Measurements from ENCODE around the gene PRPF31. TPM values are rescaled to one million over a fixed set of nuclear protein-coding genes. Genes with fewer than 3 reads are reported as not detected.

The PRPF31 gene, protein sequence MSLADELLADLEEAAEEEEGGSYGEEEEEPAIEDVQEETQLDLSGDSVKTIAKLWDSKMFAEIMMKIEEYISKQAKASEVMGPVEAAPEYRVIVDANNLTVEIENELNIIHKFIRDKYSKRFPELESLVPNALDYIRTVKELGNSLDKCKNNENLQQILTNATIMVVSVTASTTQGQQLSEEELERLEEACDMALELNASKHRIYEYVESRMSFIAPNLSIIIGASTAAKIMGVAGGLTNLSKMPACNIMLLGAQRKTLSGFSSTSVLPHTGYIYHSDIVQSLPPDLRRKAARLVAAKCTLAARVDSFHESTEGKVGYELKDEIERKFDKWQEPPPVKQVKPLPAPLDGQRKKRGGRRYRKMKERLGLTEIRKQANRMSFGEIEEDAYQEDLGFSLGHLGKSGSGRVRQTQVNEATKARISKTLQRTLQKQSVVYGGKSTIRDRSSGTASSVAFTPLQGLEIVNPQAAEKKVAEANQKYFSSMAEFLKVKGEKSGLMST
- total RNA-seq (10 to 100 TPM; 14.4 to 27.2 (median 19.5) TPM), polyA plus RNA-seq (10 to 100 TPM; 45.0 to 47.1 TPM)

DNA sequence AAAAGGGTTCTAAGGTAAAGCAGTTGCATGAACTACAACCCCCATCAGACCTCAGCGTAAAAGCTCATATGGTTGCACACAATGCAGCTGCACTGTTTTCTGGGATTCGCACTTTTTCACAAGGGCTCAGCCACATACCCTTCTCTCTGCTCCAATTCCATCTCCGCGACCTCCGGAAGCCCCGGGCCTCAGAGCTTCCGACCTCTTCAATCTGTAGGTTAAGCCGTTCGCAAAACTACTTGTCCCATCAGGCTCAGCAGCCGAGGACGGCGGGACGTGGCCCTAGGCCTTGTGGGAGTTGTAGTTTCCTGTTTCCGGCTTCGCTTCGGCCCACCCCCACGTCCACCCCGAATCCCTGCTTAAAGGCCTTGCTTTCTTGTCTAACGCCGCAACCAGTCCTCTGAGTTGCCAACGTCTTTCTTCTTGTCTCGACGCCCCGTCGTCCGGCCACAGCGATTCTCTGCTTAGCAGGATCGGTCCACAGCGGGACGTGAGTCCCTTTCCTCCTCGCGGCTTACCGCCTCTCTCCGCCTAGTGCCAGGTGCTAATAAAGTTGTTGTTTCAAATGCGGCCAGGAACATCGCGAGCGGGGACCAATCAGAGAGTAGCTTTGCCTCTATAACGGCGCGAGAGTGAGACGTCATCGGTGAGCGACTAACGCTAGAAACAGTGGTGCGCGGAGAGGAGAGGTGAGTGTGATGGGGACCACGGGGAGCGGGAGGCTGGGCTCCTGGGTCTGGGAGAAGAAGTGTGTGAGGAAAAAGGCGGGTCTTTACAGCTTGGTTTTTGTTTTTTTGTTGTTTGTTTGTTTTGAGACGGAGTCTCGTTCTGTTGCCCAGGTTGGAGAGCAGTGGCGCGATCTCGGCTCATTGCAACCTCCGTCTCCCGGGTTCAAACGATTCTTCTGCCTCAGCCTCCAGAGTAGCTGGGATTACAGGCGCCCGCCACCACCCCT, at the start of gene PRPF31, which contains the start of gene TFPT:
TSS of gene PRPF31 (plus strand) at position 646 of the 955 bp plus-strand sequence. CDS start 2,525 bp downstream, outside the sequence.
TSS of gene TFPT (minus strand) at position 549 of the 955 bp plus-strand sequence. CDS start at position 161, 388 bp downstream.
- FAIRE-seq = peak; percentile 88
- Histone ChIP-seq H3K36me3 (peaks cover 0 to 11% (median 0%) of the 10 kb centered on the region in 3 donors), H3K9me3 (no peaks in the 10 kb centered on the region), H3K4me1 (peaks cover 10 to 14% (median 10%) of the 10 kb centered on the region in 3 donors), H3K27ac (peak within 1 kb of the TSS; percentile 51 to 84 (median 76)), H3K27me3 (no peaks in the 10 kb centered on the region), H3K4me3 (peak within 1 kb of the TSS; percentile 60 to 95 (median 72))
- ATAC-seq = peak; percentile 94 to 98 (median 96)
- no peak for TF ChIP-seq CTCF (IDR thresholded peaks at IDR 0.05)
- DNase-seq = peak; percentile 93 to 97 (median 96)
- 0 to 1% methylated on average over 60 of the region's 60 CpGs for WGBS, 2 donors
- intact Hi-C loops (cut with DNase I) = no loop called here

GRCh38 chr19:54069470-54069869, 46.1 kb upstream of the PRPF31 start:
- Histone ChIP-seq H3K9me3 (no peaks in the 10 kb centered on the region), H3K27ac (no peak overlapping the region), H3K4me3 (no peak overlapping the region), H3K27me3 (peaks cover 0 to 5% (median 0%) of the 10 kb centered on the region in 4 donors), H3K36me3 (no peaks in the 10 kb centered on the region), H3K4me1 (no peaks in the 10 kb centered on the region)
- WGBS, 2 donors = 45 to 53% methylated on average over 5 of the region's 5 CpGs
- ATAC-seq = no peak
- TF ChIP-seq CTCF (IDR thresholded peaks at IDR 0.05) = no peak
- FAIRE-seq = no peak
- DNase-seq = no peak
- intact Hi-C loops (cut with DNase I) = no loop called here

DNA sequence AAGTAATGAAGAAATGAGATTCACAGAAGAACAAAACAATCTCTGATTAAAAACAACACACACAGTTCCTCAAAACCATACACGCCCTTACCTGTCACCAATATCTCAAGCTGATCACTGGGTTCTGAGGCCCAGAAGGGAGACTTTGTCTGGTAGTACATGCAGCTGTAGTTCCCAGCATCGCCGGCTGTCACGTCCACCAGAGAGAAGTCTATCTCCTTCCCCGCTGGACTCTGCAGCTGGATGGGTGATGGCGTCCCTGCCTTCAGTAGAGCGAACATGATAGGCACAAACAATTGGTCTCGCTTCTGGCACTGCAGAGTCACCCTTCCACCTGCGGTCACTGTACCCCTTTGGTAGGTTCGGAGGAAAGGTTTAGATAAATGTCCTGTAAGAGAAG, 41.7 kb upstream of the PRPF31 start:
- no peak overlapping the region for H3K4me3 ChIP-seq
- intact Hi-C loops (cut with DNase I) = no loop called here
- DNase-seq (no peak), FAIRE-seq (no peak), ATAC-seq (no peak)
- H3K36me3 ChIP-seq = no peaks in the 10 kb centered on the region
- H3K9me3 ChIP-seq = no peaks in the 10 kb centered on the region
- WGBS, 2 donors = 69 to 83% methylated on average over 10 of the region's 10 CpGs
- no peaks in the 10 kb centered on the region for H3K4me1 ChIP-seq
- TF ChIP-seq CTCF (IDR thresholded peaks at IDR 0.05) = no peak
- no peak overlapping the region for H3K27ac ChIP-seq
- no peaks in the 10 kb centered on the region for H3K27me3 ChIP-seq

- TF ChIP-seq CTCF (IDR thresholded peaks at IDR 0.05) = no peak
- H3K4me3 ChIP-seq = no peak overlapping the region
- no peaks in the 10 kb centered on the region for H3K27me3 ChIP-seq
- no peak for DNase-seq
- no peak for ATAC-seq
- no peaks in the 10 kb centered on the region for H3K4me1 ChIP-seq
- H3K27ac ChIP-seq = no peak overlapping the region
- FAIRE-seq = no peak
- WGBS, 2 donors = 61 to 71% methylated on average over 9 of the region's 9 CpGs
- H3K9me3 ChIP-seq = no peaks in the 10 kb centered on the region
- H3K36me3 ChIP-seq = no peaks in the 10 kb centered on the region
- intact Hi-C loops (cut with DNase I) = no loop called here
Observed at GRCh38 chr19:54074851-54075250, 40.7 kb upstream of the PRPF31 start.
